Endothelial cell of hepatic sinusoid (primary cell): ENCODE results near the gene AVPR1A.
"Not testable (repeated sequence)": the region's sequence is repeated elsewhere in the genome, so short reads cannot be mapped to it uniquely, and the experiment has no call there.

ENCODE experiments used
- in situ Hi-C: cut with HindIII; loops from 2 replicates; pipeline ENCODE4 v1.10.0; 2017; ENCODE audit warnings: low sequenced_read_pairs

AVPR1A gene

GRCh38 chr12:63150713-63151622, at the start of gene AVPR1A:
AVPR1A (minus strand) TSS chr12:63151201; CDS start chr12:63150836, 365 bp downstream.
- in situ Hi-C loops: no loop called here

- in situ Hi-C loops: no loop called here
Measured at GRCh38 chr12:63196168-63196567, 45.2 kb upstream of the AVPR1A start.

GRCh38 chr12:63179224-63179623, 28.2 kb upstream of the AVPR1A start:
- in situ Hi-C loops: loop anchor here (5.0 kb wide), 1 partner anchor 48 kb away; no protein-coding TSS in a partner anchor

GRCh38 chr12:63170321-63170720, 19.3 kb upstream of the AVPR1A start:
- in situ Hi-C loops: no loop called here

- in situ Hi-C loops: not testable (repeated sequence)
Measured at GRCh38 chr12:63167741-63168140, 16.7 kb upstream of the AVPR1A start.

GRCh38 chr12:63164911-63165310, 13.9 kb upstream of the AVPR1A start:
- in situ Hi-C loops: no loop called here

GRCh38 chr12:63163541-63163940, 12.5 kb upstream of the AVPR1A start:
- in situ Hi-C loops: no loop called here

- in situ Hi-C loops: no loop called here
Measured at GRCh38 chr12:63155375-63155774, 4.4 kb upstream of the AVPR1A start.

GRCh38 chr12:63154560-63154959, 3.6 kb upstream of the AVPR1A start:
- in situ Hi-C loops: no loop called here

- in situ Hi-C loops: no loop called here
Measured at GRCh38 chr12:63152321-63152700, 1.3 kb upstream of the AVPR1A start.

GRCh38 chr12:63151623-63152320, 771 bp upstream of the AVPR1A start:
- in situ Hi-C loops: no loop called here

GRCh38 chr12:63149909-63150712, 890 bp downstream of the AVPR1A start:
- in situ Hi-C loops: no loop called here

- in situ Hi-C loops: no loop called here
Measured at GRCh38 chr12:63144556-63144955, 6.4 kb downstream of the AVPR1A start.

- in situ Hi-C loops: no loop called here
Measured at GRCh38 chr12:63138488-63138887, 12.5 kb downstream of the AVPR1A start.

GRCh38 chr12:63133981-63134380, 17.0 kb downstream of the AVPR1A start:
- in situ Hi-C loops: no loop called here

- in situ Hi-C loops: no loop called here
Measured at GRCh38 chr12:63132201-63132600, 18.8 kb downstream of the AVPR1A start.

GRCh38 chr12:63129927-63130326, 21.1 kb downstream of the AVPR1A start:
- in situ Hi-C loops: no loop called here

GRCh38 chr12:63124778-63125177, 26.2 kb downstream of the AVPR1A start:
- in situ Hi-C loops: no loop called here

- in situ Hi-C loops: no loop called here
Measured at GRCh38 chr12:63103494-63104131, 47.4 kb downstream of the AVPR1A start.

- in situ Hi-C loops: no loop called here
Measured at GRCh38 chr12:63101920-63102319, 49.1 kb downstream of the AVPR1A start.

- in situ Hi-C loops: no loop called here
Measured at GRCh38 chr12:63098851-63099250, 52.1 kb downstream of the AVPR1A start.
